Activated CD4-positive, alpha-beta memory T cell treated with anti-CD3 and anti-CD28 coated beads for 36 hours (primary cell): ENCODE results near the gene ARL11. TPM values are rescaled to one million over a fixed set of nuclear protein-coding genes. Genes with fewer than 3 reads are reported as not detected.

ENCODE experiments used
- CTCF ChIA-PET: fragments of 350-600 bp; sonication (Branson Sonifier 250); formaldehyde crosslinking; loops from one replicate; lab custom pipeline; 2021; ENCODE audit warnings: antibody characterized with exemption, inconsistent platforms; lab: Charles Lee
- POLR2A ChIA-PET: fragments of 350-600 bp; sonication (Branson Sonifier 250); formaldehyde crosslinking; loops from one replicate; lab custom pipeline; 2021; ENCODE audit warnings: antibody characterized with exemption; lab: Charles Lee
- DNase-seq: peaks from one replicate; pipeline ENCODE4 v3.0.0-alpha.2; 2020
- H3K27ac Mint-ChIP-seq: one replicate; pipeline ENCODE4 v1.8.0; 2021; ENCODE audit warnings: mixed read lengths
- H3K27me3 Mint-ChIP-seq: one replicate; pipeline ENCODE4 v1.8.0; 2021; ENCODE audit warnings: mixed read lengths
- H3K36me3 Mint-ChIP-seq: one replicate; pipeline ENCODE4 v1.8.0; 2021; ENCODE audit warnings: mixed read lengths
- H3K4me1 Mint-ChIP-seq: one replicate; pipeline ENCODE4 v1.8.0; 2021; ENCODE audit warnings: low read depth, mixed read lengths
- H3K4me3 Mint-ChIP-seq: one replicate; pipeline ENCODE4 v1.8.0; 2021; ENCODE audit warnings: mild to moderate bottlenecking, mixed read lengths
- H3K9me3 Mint-ChIP-seq: one replicate; pipeline ENCODE4 v1.8.0; 2021; ENCODE audit warnings: mixed read lengths
- intact Hi-C: fragments of 100-400 bp; cut with micrococcal nuclease; formaldehyde crosslinking; loops from one replicate; pipeline ENCODE4 v1.15.1; 2023
- total RNA-seq, 2 experiments: library from RNA; stranded (reverse); gene quantifications; one replicate each; pipeline ENCODE4 v1.2.3, GENCODE V29; 2021

ARL11 gene
- total RNA-seq, 2 experiments from 2014 or later = 0.33 to 0.34 TPM

GRCh38 chr13:49653478-49653877 is 25.2 kb downstream of the ARL11 start:
- ChIA-PET POLR2A (no interaction called here), CTCF (no interaction called here)
- H3K4me1 Mint-ChIP-seq = no peaks in the 10 kb centered on the region
- DNase-seq = no peak
- H3K27ac Mint-ChIP-seq = no peak overlapping the region
- no peaks in the 10 kb centered on the region for H3K9me3 Mint-ChIP-seq
- no peaks in the 10 kb centered on the region for H3K27me3 Mint-ChIP-seq
- H3K36me3 Mint-ChIP-seq = peaks cover 4% of the 10 kb centered on the region
- intact Hi-C loops = loop anchor here (5.0 kb wide), 1 partner anchor 194 kb away; no protein-coding TSS in a partner anchor
- H3K4me3 Mint-ChIP-seq = no peak overlapping the region

- no peak for DNase-seq
- Mint-ChIP-seq H3K36me3 (peaks cover 4% of the 10 kb centered on the region), H3K27ac (no peak overlapping the region), H3K27me3 (no peaks in the 10 kb centered on the region), H3K4me1 (no peaks in the 10 kb centered on the region), H3K9me3 (no peaks in the 10 kb centered on the region), H3K4me3 (no peak overlapping the region)
- CTCF ChIA-PET = no interaction called here
- intact Hi-C loops = loop anchor here (5.0 kb wide), 1 partner anchor 193 kb away; no protein-coding TSS in a partner anchor
- POLR2A ChIA-PET = no interaction called here
Measured at GRCh38 chr13:49654011-49654410, 25.7 kb downstream of the ARL11 start.

- no peak overlapping the region for H3K27ac Mint-ChIP-seq
- H3K4me3 Mint-ChIP-seq = no peak overlapping the region
- H3K27me3 Mint-ChIP-seq = no peaks in the 10 kb centered on the region
- ChIA-PET CTCF (interaction anchor here (0.6 to 0.7 kb wide), 2 partner anchors 276 to 1413 kb away, joined by 3 read pairs; no protein-coding TSS in a partner anchor), POLR2A (no interaction called here)
- intact Hi-C loops = no loop called here
- no peaks in the 10 kb centered on the region for H3K4me1 Mint-ChIP-seq
- peaks cover 4% of the 10 kb centered on the region for H3K36me3 Mint-ChIP-seq
- DNase-seq = no peak
- no peaks in the 10 kb centered on the region for H3K9me3 Mint-ChIP-seq
Measured at GRCh38 chr13:49655906-49656305, 27.6 kb downstream of the ARL11 start.

- no peak for DNase-seq
- CTCF ChIA-PET = no interaction called here
- H3K36me3 Mint-ChIP-seq = peaks cover 6% of the 10 kb centered on the region
- intact Hi-C loops = no loop called here
- H3K27ac Mint-ChIP-seq = no peak overlapping the region
- H3K4me3 Mint-ChIP-seq = no peak overlapping the region
- H3K4me1 Mint-ChIP-seq = no peaks in the 10 kb centered on the region
- POLR2A ChIA-PET = no interaction called here
- no peaks in the 10 kb centered on the region for H3K9me3 Mint-ChIP-seq
- H3K27me3 Mint-ChIP-seq = no peaks in the 10 kb centered on the region
Measured at GRCh38 chr13:49657241-49657641, 28.9 kb downstream of the ARL11 start.

GRCh38 chr13:49664606-49665005 is 36.3 kb downstream of the ARL11 start:
- H3K9me3 Mint-ChIP-seq = no peaks in the 10 kb centered on the region
- H3K4me1 Mint-ChIP-seq = no peaks in the 10 kb centered on the region
- no peak for DNase-seq
- POLR2A ChIA-PET = no interaction called here
- intact Hi-C loops = no loop called here
- no peaks in the 10 kb centered on the region for H3K27me3 Mint-ChIP-seq
- no peak overlapping the region for H3K4me3 Mint-ChIP-seq
- H3K27ac Mint-ChIP-seq = no peak overlapping the region
- H3K36me3 Mint-ChIP-seq = peaks cover 14% of the 10 kb centered on the region
- CTCF ChIA-PET = no interaction called here

GRCh38 chr13:49667773-49668172 is 39.5 kb downstream of the ARL11 start:
- DNase-seq = no peak
- H3K27ac Mint-ChIP-seq = no peak overlapping the region
- ChIA-PET CTCF (no interaction called here), POLR2A (no interaction called here)
- no peaks in the 10 kb centered on the region for H3K27me3 Mint-ChIP-seq
- intact Hi-C loops = no loop called here
- no peaks in the 10 kb centered on the region for H3K9me3 Mint-ChIP-seq
- peaks cover 13% of the 10 kb centered on the region for H3K36me3 Mint-ChIP-seq
- no peak overlapping the region for H3K4me3 Mint-ChIP-seq
- H3K4me1 Mint-ChIP-seq = no peaks in the 10 kb centered on the region

GRCh38 chr13:49669735-49670309 is 41.5 kb downstream of the ARL11 start:
- ChIA-PET POLR2A (no interaction called here), CTCF (interaction anchor here (0.6 to 1.1 kb wide), 5 partner anchors 21 to 178 kb away, joined by 3 to 4 read pairs (median 3); partner anchors contain the start of gene EBPL)
- intact Hi-C loops = loop anchor here (1.0 kb wide), 1 partner anchor 178 kb away; no protein-coding TSS in a partner anchor
- no peaks in the 10 kb centered on the region for H3K27me3 Mint-ChIP-seq
- H3K4me1 Mint-ChIP-seq = no peaks in the 10 kb centered on the region
- no peak overlapping the region for H3K4me3 Mint-ChIP-seq
- peak; percentile 48 for DNase-seq
- no peaks in the 10 kb centered on the region for H3K9me3 Mint-ChIP-seq
- H3K27ac Mint-ChIP-seq = no peak overlapping the region
- H3K36me3 Mint-ChIP-seq = peaks cover 13% of the 10 kb centered on the region

GRCh38 chr13:49670828-49671227 is 42.5 kb downstream of the ARL11 start:
- POLR2A ChIA-PET = interaction anchor here (0.6 kb wide), 1 partner anchor 368 kb away, joined by 4 read pairs; no protein-coding TSS in a partner anchor
- intact Hi-C loops = no loop called here

GRCh38 chr13:49676581-49677298 is 48.4 kb downstream of the ARL11 start:
- no peak overlapping the region for H3K4me3 Mint-ChIP-seq
- H3K27ac Mint-ChIP-seq = no peak overlapping the region
- intact Hi-C loops = no loop called here
- peaks cover 11% of the 10 kb centered on the region for H3K4me1 Mint-ChIP-seq
- no peaks in the 10 kb centered on the region for H3K27me3 Mint-ChIP-seq
- peaks cover 5% of the 10 kb centered on the region for H3K36me3 Mint-ChIP-seq
- DNase-seq = no peak
- no peaks in the 10 kb centered on the region for H3K9me3 Mint-ChIP-seq
- ChIA-PET POLR2A (no interaction called here), CTCF (no interaction called here)

More at GRCh38 chr13:49670828-49671227, 42.5 kb downstream of the ARL11 start:
- Mint-ChIP-seq H3K9me3 (no peaks in the 10 kb centered on the region), H3K27me3 (no peaks in the 10 kb centered on the region), H3K27ac (no peak overlapping the region), H3K4me1 (peaks cover under 1% of the 10 kb centered on the region), H3K4me3 (no peak overlapping the region), H3K36me3 (peaks cover 10% of the 10 kb centered on the region)
- no peak for DNase-seq
- CTCF ChIA-PET = interaction anchor here (0.9 to 1.5 kb wide), 4 partner anchors 85 to 304 kb away, joined by 3 to 4 read pairs (median 3); no protein-coding TSS in a partner anchor

GRCh38 chr13:49678191-49678914 is 50.0 kb downstream of the ARL11 start:
- intact Hi-C loops = no loop called here
- no peak overlapping the region for H3K4me3 Mint-ChIP-seq
- ChIA-PET POLR2A (no interaction called here), CTCF (no interaction called here)
- H3K9me3 Mint-ChIP-seq = no peaks in the 10 kb centered on the region
- no peak for DNase-seq
- peaks cover 5% of the 10 kb centered on the region for H3K36me3 Mint-ChIP-seq
- H3K4me1 Mint-ChIP-seq = peaks cover 23% of the 10 kb centered on the region
- H3K27me3 Mint-ChIP-seq = no peaks in the 10 kb centered on the region
- H3K27ac Mint-ChIP-seq = no peak overlapping the region

- CTCF ChIA-PET = no interaction called here
- POLR2A ChIA-PET = no interaction called here
- peak; percentile 14 for DNase-seq
Measured at GRCh38 chr13:49679246-49679645, 50.9 kb downstream of the ARL11 start.

More at GRCh38 chr13:49679246-49679645, 50.9 kb downstream of the ARL11 start:
- Mint-ChIP-seq H3K4me3 (no peak overlapping the region), H3K9me3 (no peaks in the 10 kb centered on the region), H3K4me1 (peaks cover 30% of the 10 kb centered on the region), H3K27ac (no peak overlapping the region), H3K27me3 (no peaks in the 10 kb centered on the region), H3K36me3 (peaks cover 5% of the 10 kb centered on the region)
- intact Hi-C loops = no loop called here
